H1 (cell line): ENCODE measurements around the gene SHCBP1. TPM values are rescaled to one million over a fixed set of nuclear protein-coding genes. Genes with fewer than 3 reads are reported as not detected.

Experiments
- CTCF ChIA-PET: fragments of 300-600 bp; sonication (Branson Sonifier 250); formaldehyde crosslinking; loops from one replicate; lab custom pipeline; 2021; ENCODE audit not compliant: partially characterized antibody; lab: Charles Lee
- POLR2A ChIA-PET: fragments of 300-600 bp; sonication (Branson Sonifier 250); formaldehyde crosslinking; loops from one replicate; lab custom pipeline; 2021; ENCODE audit warnings: inconsistent platforms; ENCODE audit not compliant: partially characterized antibody; lab: Charles Lee
- DNase-seq, 2 experiments: peaks; one replicate each; pipeline versions ENCODE4 v3.0.0 to v3.0.0-alpha.2; 2010 to 2022; ENCODE audit warnings: low spot score in 2 of 2, low read depth in 1 of 2, mixed read lengths in 1 of 2
- FAIRE-seq: peaks from 2 replicates; lab custom pipeline; 2011; peaks lifted over from hg19 to GRCh38; lab: Jason Lieb, UNC
- H2AFZ ChIP-seq: 2 replicates; pipeline ENCODE4 v1.8.1; 2012; ENCODE audit warnings: low read length, inconsistent platforms
- H2AK5ac ChIP-seq: 2 replicates; pipeline ENCODE4 v1.6.1; 2013; ENCODE audit warnings: low read depth, low read length
- H2BK120ac ChIP-seq: replicated peaks from 2 replicates; pipeline ENCODE3; 2013; ENCODE audit warnings: low read depth, low read length, inconsistent platforms
- H2BK12ac ChIP-seq: 2 replicates; pipeline ENCODE4 v1.6.1; 2013; ENCODE audit warnings: low read depth, low read length
- H2BK15ac ChIP-seq: 2 replicates; pipeline ENCODE4 v1.6.1; 2013; ENCODE audit warnings: low read length
- H2BK20ac ChIP-seq: 2 replicates; pipeline ENCODE4 v1.6.1; 2013; ENCODE audit warnings: low read length
- H2BK5ac ChIP-seq: 2 replicates; pipeline ENCODE4 v1.6.1; 2013; ENCODE audit warnings: low read depth, low read length
- H3K14ac ChIP-seq: 2 replicates; pipeline ENCODE4 v1.6.1; 2013; ENCODE audit warnings: inconsistent platforms; ENCODE audit not compliant: insufficient read length
- H3K18ac ChIP-seq: 2 replicates; pipeline ENCODE4 v1.6.1; 2013; ENCODE audit warnings: low read length; ENCODE audit errors: extremely low read depth
- H3K23ac ChIP-seq: 2 replicates; pipeline ENCODE4 v1.6.1; 2013; ENCODE audit warnings: inconsistent platforms; ENCODE audit not compliant: insufficient read length
- H3K23me2 ChIP-seq: 2 replicates; pipeline ENCODE4 v1.6.1; 2013; ENCODE audit warnings: low read depth, low read length
- H3K27ac ChIP-seq: 2 replicates; pipeline ENCODE4 v1.6.1; 2011; ENCODE audit warnings: low read depth, low read length, inconsistent platforms
- H3K27me3 ChIP-seq, 4 experiments: replicated peaks in 1 of 4; 1 replicate in 1 of 4; 2 replicates in 3 of 4; pipeline versions ENCODE4 v1.6.1 to v1.8.1; 2011 to 2013; ENCODE audit warnings: low read length in 3 of 4, mild to moderate bottlenecking in 3 of 4, inconsistent platforms in 2 of 4, mixed read lengths in 2 of 4, moderate library complexity in 1 of 4; ENCODE audit not compliant: control insufficient read depth in 3 of 4, insufficient read depth in 3 of 4; ENCODE audit errors: extremely low read depth in 1 of 4
- H3K36me3 ChIP-seq, 4 experiments: 2 replicates each; pipeline versions ENCODE4 v1.6.1 to v1.8.1; 2011 to 2013; ENCODE audit warnings: mild to moderate bottlenecking in 4 of 4, low read length in 3 of 4, moderate library complexity in 2 of 4, control low read depth in 1 of 4, inconsistent platforms in 1 of 4; ENCODE audit not compliant: insufficient read depth in 4 of 4, control insufficient read depth in 2 of 4
- H3K4ac ChIP-seq: replicated peaks from 2 replicates; pipeline ENCODE3; 2013; ENCODE audit warnings: low read length, low read depth, mixed read lengths, inconsistent platforms; ENCODE audit not compliant: insufficient read length
- H3K4me1 ChIP-seq, 4 experiments: replicated peaks in 1 of 4; 1 replicate in 1 of 4; 2 replicates in 3 of 4; pipeline versions ENCODE4 v1.6.1 to v1.8.1; 2011 to 2013; ENCODE audit warnings: low read length in 3 of 4, inconsistent platforms in 2 of 4, mixed read lengths in 1 of 4; ENCODE audit not compliant: insufficient read depth in 4 of 4, control insufficient read depth in 3 of 4
- H3K4me2 ChIP-seq, 2 experiments: 2 replicates each; pipeline versions ENCODE4 v1.6.1 to v1.8.1; 2011 to 2013; ENCODE audit warnings: low read depth in 2 of 2, low read length in 2 of 2, control low read depth in 1 of 2, inconsistent platforms in 1 of 2, mild to moderate bottlenecking in 1 of 2; ENCODE audit not compliant: insufficient read depth in 1 of 2
- H3K4me3 ChIP-seq, 4 experiments: fragments of 200-600, 300-600 bp in 1 of 4; sonication (generic), shearing (Covaris generic), sonication (Bioruptor Twin) in 1 of 4; 2 replicates each; pipeline versions ENCODE4 v1.5.1 to v1.8.1; 2011 to 2016; ENCODE audit warnings: low read length in 4 of 4, low read depth in 3 of 4, control low read depth in 2 of 4, inconsistent platforms in 2 of 4, mild to moderate bottlenecking in 2 of 4, mixed read lengths in 1 of 4, moderate library complexity in 1 of 4; ENCODE audit not compliant: insufficient read depth in 2 of 4; ENCODE audit errors: extremely low read depth in 1 of 4
- H3K56ac ChIP-seq: replicated peaks from 2 replicates; pipeline ENCODE3; 2013; ENCODE audit warnings: low read depth, mild to moderate bottlenecking, mixed read lengths, low read length, inconsistent platforms; ENCODE audit not compliant: insufficient read length
- H3K79me1 ChIP-seq: 2 replicates; pipeline ENCODE4 v1.6.1; 2013; ENCODE audit warnings: low read depth, low read length, control low read depth
- H3K79me2 ChIP-seq, 2 experiments: 2 replicates each; pipeline versions ENCODE4 v1.6.1 to v1.8.1; 2012 to 2013; ENCODE audit warnings: low read length in 2 of 2, mild to moderate bottlenecking in 2 of 2, inconsistent platforms in 1 of 2; ENCODE audit not compliant: insufficient read depth in 2 of 2, control insufficient read depth in 1 of 2
- H3K9ac ChIP-seq, 4 experiments: replicated peaks in 1 of 4; 1 replicate in 1 of 4; 2 replicates in 3 of 4; pipeline versions ENCODE4 v1.6.1 to v1.8.1; 2011 to 2013; ENCODE audit warnings: low read depth in 3 of 4, low read length in 3 of 4, control low read depth in 2 of 4, mild to moderate bottlenecking in 2 of 4, moderate library complexity in 2 of 4, inconsistent platforms in 1 of 4; ENCODE audit errors: extremely low read depth in 1 of 4
- H3K9me3 ChIP-seq, 2 experiments: 2 replicates each; pipeline versions ENCODE4 v1.6.1 to v1.8.1; 2012 to 2013; ENCODE audit warnings: mild to moderate bottlenecking in 2 of 2, moderate library complexity in 2 of 2, control low read depth in 1 of 2, inconsistent platforms in 1 of 2, low read depth in 1 of 2, low read length in 1 of 2, mixed read lengths in 1 of 2; ENCODE audit not compliant: insufficient read depth in 2 of 2
- H4K20me1 ChIP-seq, 2 experiments: replicated peaks in 1 of 2; 2 replicates each; pipeline versions ENCODE3 to v1.8.1; 2011 to 2013; ENCODE audit warnings: inconsistent platforms in 2 of 2, low read length in 2 of 2, mild to moderate bottlenecking in 1 of 2; ENCODE audit not compliant: insufficient read depth in 2 of 2, control insufficient read depth in 1 of 2
- H4K5ac ChIP-seq: 2 replicates; pipeline ENCODE4 v1.6.1; 2013; ENCODE audit warnings: low read length, low read depth, mixed read lengths, inconsistent platforms; ENCODE audit not compliant: insufficient read length
- H4K8ac ChIP-seq: 2 replicates; pipeline ENCODE4 v1.8.0; 2013; ENCODE audit warnings: mild to moderate bottlenecking, moderate library complexity, low read length, inconsistent platforms; ENCODE audit not compliant: insufficient read depth; ENCODE audit errors: extremely low read depth
- H4K91ac ChIP-seq: replicated peaks from 2 replicates; pipeline ENCODE3; 2013; ENCODE audit warnings: low read length, mixed read lengths, inconsistent platforms; ENCODE audit not compliant: insufficient read length
- ATF2 ChIP-seq: IDR thresholded peaks from 2 replicates; pipeline ENCODE4 v1.6.1; 2012; ENCODE audit warnings: low read length, inconsistent platforms
- CBX8 ChIP-seq: fragments of 300-800, 300-1000 bp; sonication (generic); IDR thresholded peaks from 2 replicates; pipeline ENCODE4 v1.7.1; 2016; ENCODE audit warnings: low read depth, low read length, borderline replicate concordance
- CHD2 ChIP-seq: IDR thresholded peaks from 2 replicates; pipeline ENCODE4 v1.6.1; 2012; ENCODE audit warnings: low read length, improper control_type of control experiment
- JUN ChIP-seq: IDR thresholded peaks from 2 replicates; pipeline ENCODE4 v1.6.1; 2011; ENCODE audit warnings: low read depth, mild to moderate bottlenecking, improper control_type of control experiment, low read length
- WGBS, 2 experiments: shearing (Covaris generic) in 1 of 2; methylation state at CpG; one replicate each; pipeline versions ENCODE4 v1.1.6 to v1.1.7; 2013 to 2015; ENCODE audit warnings: low lambda C conversion rate in 2 of 2, mixed read lengths in 2 of 2, inconsistent platforms in 1 of 2, low coverage in 1 of 2, missing lambda C conversion rate in 1 of 2; ENCODE audit not compliant: insufficient replicate concordance in 2 of 2, insufficient coverage in 1 of 2, insufficient read length in 1 of 2; ENCODE audit errors: extremely low coverage in 1 of 2, missing lambda C conversion rate in 1 of 2; 5-methylcytosine and 5-hydroxymethylcytosine counted together
- polyA plus RNA-seq, 7 experiments: library from polyadenylated mRNA; depleted of rRNA in 3 of 7; stranded (reverse) in 5 of 7; unstranded in 2 of 7; fragments of >200 nt in 5 of 7; fragments of 200-250 nt in 2 of 7; gene quantifications; 1 replicate in 5 of 7; 2 replicates in 1 of 7; 4 replicates in 1 of 7; pipeline versions ENCODE4 v1.2.1 to v1.2.3, GENCODE V29; 2011 to 2013; ENCODE audit warnings: missing spikeins in 2 of 7, mixed read lengths in 2 of 7
- total RNA-seq: library from RNA; stranded (reverse); fragmentation: NEBNext Ultra II Directional; extraction: Animal tissue kit (Norgen Biotek cat#: 25700); gene quantifications from 2 replicates; pipeline ENCODE4 v1.2.1, GENCODE V29; 2021
- TF ChIP-seq, protein P1 (sequence below), 3 experiments: IDR thresholded peaks; 1 replicate in 2 of 3; 2 replicates in 1 of 3; pipeline versions ENCODE4 v1.5.1 to v1.6.1; 2011; ENCODE audit warnings: low read length in 3 of 3, mild to moderate bottlenecking in 3 of 3, inconsistent platforms in 2 of 3, low read depth in 1 of 3, moderate library complexity in 1 of 3; ENCODE audit not compliant: insufficient read depth in 1 of 3; ENCODE audit errors: control extremely low read depth in 1 of 3

SHCBP1 gene
- total and polyA plus RNA-seq, 2 of the 8 experiments (the other 6 are each of a cell fraction or from before 2014, with no cell fraction given): 5.7 to 14.8 TPM

DNA sequence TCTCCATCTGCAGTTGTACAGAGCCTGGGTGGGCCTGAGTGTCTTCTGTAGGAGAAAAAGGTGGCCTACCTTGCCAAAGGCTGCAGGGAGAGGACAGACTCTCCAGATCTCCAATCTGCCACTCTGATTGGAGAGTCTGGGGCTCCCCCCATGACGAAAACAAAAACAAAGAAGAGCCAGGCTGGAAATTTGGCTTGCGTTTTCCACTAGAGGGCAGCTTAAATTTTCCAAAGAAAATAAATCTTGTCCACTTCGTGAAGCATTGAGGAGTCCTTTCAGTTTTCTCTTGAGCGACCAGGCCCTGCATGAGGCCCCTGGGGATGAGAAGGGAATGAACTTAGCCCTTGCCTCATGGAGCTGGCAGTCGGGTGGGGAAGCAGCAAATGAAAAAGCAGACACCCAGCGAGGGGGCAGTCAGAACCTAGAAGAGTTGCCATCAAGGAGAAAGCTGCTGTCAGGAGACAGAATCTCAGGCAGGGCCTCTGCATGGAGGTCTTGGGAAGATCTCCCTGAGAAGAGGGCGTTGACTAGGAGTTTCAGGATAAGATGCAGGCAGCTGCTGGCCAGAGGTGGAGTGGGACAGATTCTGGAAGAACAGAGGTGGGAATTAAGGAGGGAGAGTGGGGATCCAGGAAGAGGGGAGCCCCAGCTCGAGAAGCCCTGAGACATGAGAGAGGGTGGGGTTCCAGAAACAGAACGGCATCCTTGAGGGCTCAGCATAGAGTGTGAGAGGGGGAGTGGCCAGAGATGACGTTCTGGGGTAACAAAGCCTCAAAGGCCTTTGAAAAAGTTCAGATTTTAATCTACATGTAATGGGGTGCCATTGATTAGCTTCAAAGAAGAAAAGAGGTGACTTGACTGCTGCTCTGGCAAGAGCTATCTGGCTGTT is 8.4 kb upstream of the SHCBP1 start:
- FAIRE-seq (no peak), DNase-seq (peak in 1 of 2 experiments; percentile 52)
- no peak overlapping the region; the same call in 1 of the 2 replicates for H2BK20ac ChIP-seq
- peaks cover 0 to 5% (median 3%) of the 10 kb centered on the region in 4 experiments; a peak in 4 of 7 replicates for H3K4me1 ChIP-seq
- H2BK15ac ChIP-seq: peak overlapping the region; percentile 61
- ChIA-PET POLR2A (interaction anchor here (0.7 to 1.6 kb wide), 4 partner anchors 8 to 1577 kb away, joined by 3 to 10 read pairs (median 4); partner anchors contain the start of gene SHCBP1), CTCF (interaction anchor here (0.6 to 1.3 kb wide), 3 partner anchors 11 to 50 kb away, joined by 3 to 6 read pairs (median 3); no protein-coding TSS in a partner anchor)
- H3K18ac ChIP-seq: no peak overlapping the region; the same call in 1 of the 2 replicates
- no peak overlapping the region for H3K23ac ChIP-seq
- H3K9ac ChIP-seq: no peak overlapping the region
- no peaks in the 10 kb centered on the region for H3K9me3 ChIP-seq
- H2AFZ ChIP-seq: peak overlapping the region; percentile 82
- H4K91ac ChIP-seq: peak overlapping the region; percentile 35
- no peaks in the 10 kb centered on the region; the same call in 1 of the 2 replicates for H3K79me1 ChIP-seq
- H2AK5ac ChIP-seq: no peak overlapping the region
- no peaks in the 10 kb centered on the region for H3K36me3 ChIP-seq
- no peaks in the 10 kb centered on the region for H3K79me2 ChIP-seq
- no peak overlapping the region for H3K56ac ChIP-seq
- no peak overlapping the region for H3K27ac ChIP-seq
- H3K14ac ChIP-seq: no peak overlapping the region
- 0 out of 4 replicates have a peak overlapping the region, but pooled peaks of 1 of the 2 experiments have one; percentile 16 for H3K4me2 ChIP-seq
- 57% methylated on average over 10 of the region's 10 CpGs; no CpG with 5 or more reads in 1 of the 2 experiments for WGBS, 2 experiments
- H3K27me3 ChIP-seq: no peaks in the 10 kb centered on the region; a peak in 1 of 7 replicates
- H4K5ac ChIP-seq: no peak overlapping the region
- H3K4ac ChIP-seq: peak overlapping the region; percentile 54
- no peaks in the 10 kb centered on the region for H4K20me1 ChIP-seq
- H2BK120ac ChIP-seq: no peak overlapping the region
- peaks cover 2% of the 10 kb centered on the region; the same call in 1 of the 2 replicates for H3K23me2 ChIP-seq
- no peak overlapping the region for H2BK12ac ChIP-seq
- no peak overlapping the region for H3K4me3 ChIP-seq
- no peak overlapping the region for H4K8ac ChIP-seq
- H2BK5ac ChIP-seq: no peak overlapping the region
- TF ChIP-seq ATF2: no peak
- TF ChIP-seq JUN: no peak
- TF ChIP-seq, protein P1, sequence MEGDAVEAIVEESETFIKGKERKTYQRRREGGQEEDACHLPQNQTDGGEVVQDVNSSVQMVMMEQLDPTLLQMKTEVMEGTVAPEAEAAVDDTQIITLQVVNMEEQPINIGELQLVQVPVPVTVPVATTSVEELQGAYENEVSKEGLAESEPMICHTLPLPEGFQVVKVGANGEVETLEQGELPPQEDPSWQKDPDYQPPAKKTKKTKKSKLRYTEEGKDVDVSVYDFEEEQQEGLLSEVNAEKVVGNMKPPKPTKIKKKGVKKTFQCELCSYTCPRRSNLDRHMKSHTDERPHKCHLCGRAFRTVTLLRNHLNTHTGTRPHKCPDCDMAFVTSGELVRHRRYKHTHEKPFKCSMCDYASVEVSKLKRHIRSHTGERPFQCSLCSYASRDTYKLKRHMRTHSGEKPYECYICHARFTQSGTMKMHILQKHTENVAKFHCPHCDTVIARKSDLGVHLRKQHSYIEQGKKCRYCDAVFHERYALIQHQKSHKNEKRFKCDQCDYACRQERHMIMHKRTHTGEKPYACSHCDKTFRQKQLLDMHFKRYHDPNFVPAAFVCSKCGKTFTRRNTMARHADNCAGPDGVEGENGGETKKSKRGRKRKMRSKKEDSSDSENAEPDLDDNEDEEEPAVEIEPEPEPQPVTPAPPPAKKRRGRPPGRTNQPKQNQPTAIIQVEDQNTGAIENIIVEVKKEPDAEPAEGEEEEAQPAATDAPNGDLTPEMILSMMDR (IDR thresholded peaks at IDR 0.05; ENCODE audit: control extremely low read depth in 1 of 3, insufficient read depth in 1 of 3, low read depth in 1 of 3, low read length in 3 of 3): peak in 2 of 3 experiments; percentile 24 to 41; a peak in 2 of 4 replicates
- TF ChIP-seq CHD2: no peak
- no peak for TF ChIP-seq CBX8
